ENCODE data around the gene PPM1N. TPM values are rescaled to one million over a fixed set of nuclear protein-coding genes. Genes with fewer than 3 reads are reported as not detected.

Gene PPM1N
- total and polyA plus RNA-seq, 9 donors = 0.21 to 1.7 (median 0.89) TPM; not detected in 1

- Histone ChIP-seq H3K27me3 (no peaks in the 10 kb centered on the region), H3K4me1 (ENCODE audit: insufficient read depth) (peaks cover 9% of the 10 kb centered on the region), H3K27ac (peak overlapping the region; percentile 50 to 67), H3K36me3 (no peaks in the 10 kb centered on the region), H3K4me3 (peak overlapping the region; percentile 94), H3K9me3 (no peaks in the 10 kb centered on the region)
- 1% methylated on average over 19 to 47 of the region's 47 CpGs for WGBS, 3 donors
- intact Hi-C loops (cut with DNase I) = loop anchor here in 1 of 4 donors (5.0 kb wide), 1 partner anchor 276 kb away; the partner anchor contains the start of gene DMPK
- TF ChIP-seq POLR2A (IDR thresholded peaks at IDR 0.05) = peak; percentile 72
- TF ChIP-seq EP300 (IDR thresholded peaks at IDR 0.05) = no peak
- TF ChIP-seq, protein P1, sequence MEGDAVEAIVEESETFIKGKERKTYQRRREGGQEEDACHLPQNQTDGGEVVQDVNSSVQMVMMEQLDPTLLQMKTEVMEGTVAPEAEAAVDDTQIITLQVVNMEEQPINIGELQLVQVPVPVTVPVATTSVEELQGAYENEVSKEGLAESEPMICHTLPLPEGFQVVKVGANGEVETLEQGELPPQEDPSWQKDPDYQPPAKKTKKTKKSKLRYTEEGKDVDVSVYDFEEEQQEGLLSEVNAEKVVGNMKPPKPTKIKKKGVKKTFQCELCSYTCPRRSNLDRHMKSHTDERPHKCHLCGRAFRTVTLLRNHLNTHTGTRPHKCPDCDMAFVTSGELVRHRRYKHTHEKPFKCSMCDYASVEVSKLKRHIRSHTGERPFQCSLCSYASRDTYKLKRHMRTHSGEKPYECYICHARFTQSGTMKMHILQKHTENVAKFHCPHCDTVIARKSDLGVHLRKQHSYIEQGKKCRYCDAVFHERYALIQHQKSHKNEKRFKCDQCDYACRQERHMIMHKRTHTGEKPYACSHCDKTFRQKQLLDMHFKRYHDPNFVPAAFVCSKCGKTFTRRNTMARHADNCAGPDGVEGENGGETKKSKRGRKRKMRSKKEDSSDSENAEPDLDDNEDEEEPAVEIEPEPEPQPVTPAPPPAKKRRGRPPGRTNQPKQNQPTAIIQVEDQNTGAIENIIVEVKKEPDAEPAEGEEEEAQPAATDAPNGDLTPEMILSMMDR (IDR thresholded peaks at IDR 0.05) = peak in 2 of 3 donors; percentile 43 to 53
- DNase-seq = peak; percentile 92 to 96 (median 94)
Observed at GRCh38 chr19:45506246-45506988, 8.2 kb downstream of the PPM1N start.

DNA sequence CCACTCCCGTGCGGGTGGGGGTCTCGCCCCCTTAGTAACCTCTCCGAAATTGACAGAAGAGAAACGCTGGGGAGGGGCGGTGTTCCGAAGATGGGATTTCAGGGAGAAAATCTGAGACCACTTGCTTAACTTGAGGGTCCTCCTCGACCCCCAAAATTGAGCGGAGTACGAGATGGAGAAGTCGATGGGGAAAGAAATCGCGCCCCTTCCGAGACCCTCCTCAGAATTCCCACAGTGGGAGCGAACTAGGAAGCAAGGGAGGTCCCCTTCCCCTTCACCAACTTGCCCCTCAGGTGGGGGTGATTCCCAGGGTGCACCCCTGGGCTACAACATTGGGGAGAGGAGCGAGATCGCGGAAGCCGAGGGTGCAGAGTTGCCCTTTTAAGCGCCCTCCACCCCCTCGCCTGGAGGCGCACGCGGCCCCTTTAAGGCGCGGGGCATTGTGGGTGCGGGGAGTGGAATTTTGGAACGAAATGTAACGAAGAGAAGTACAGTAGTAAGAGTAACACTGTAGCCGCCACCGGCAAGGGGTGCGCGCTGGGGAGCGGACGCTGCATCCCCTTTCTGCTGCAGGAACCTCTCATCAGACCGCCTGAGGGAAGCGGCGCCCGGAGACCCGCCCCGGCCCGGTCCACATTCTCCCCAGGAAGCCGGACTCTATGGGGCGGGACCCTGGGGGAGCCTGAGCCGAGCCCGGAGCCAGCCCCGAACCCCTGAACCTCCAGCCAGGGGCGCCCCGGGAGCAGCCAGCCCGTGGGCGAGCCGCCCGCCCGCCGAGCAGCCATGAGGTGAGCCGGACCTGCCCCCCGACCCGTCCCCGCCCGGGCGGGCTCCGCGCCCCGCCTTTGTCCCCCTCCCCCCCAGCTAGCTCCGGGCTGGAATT lies 9.0 kb downstream of the PPM1N start, which contains the start of gene VASP:
TSS of gene VASP (plus strand) at position 491 of the 883 bp plus-strand sequence. CDS start at position 784, 293 bp downstream.
- peaks cover 9% of the 10 kb centered on the region for H3K4me1 ChIP-seq (ENCODE audit: insufficient read depth)
- no peaks in the 10 kb centered on the region for H3K27me3 ChIP-seq
- 0 to 1% (median 1%) methylated on average over 52 to 65 of the region's 65 CpGs for WGBS, 3 donors
- no peaks in the 10 kb centered on the region for H3K9me3 ChIP-seq
- TF ChIP-seq POLR2A (IDR thresholded peaks at IDR 0.05) (peak; percentile 30), EP300 (IDR thresholded peaks at IDR 0.05) (no peak)
- TF ChIP-seq, protein P1 (IDR thresholded peaks at IDR 0.05) = peak in 1 of 3 donors; percentile 19
- no peaks in the 10 kb centered on the region for H3K36me3 ChIP-seq
- intact Hi-C loops (cut with DNase I) = loop anchor here in 1 of 4 donors (5.0 kb wide), 1 partner anchor 275 kb away; the partner anchor contains the start of gene DMPK
- H3K4me3 ChIP-seq = peak within 1 kb of the TSS; percentile 94
- peak; percentile 76 to 88 (median 83) for DNase-seq
- peak within 1 kb of the TSS; percentile 50 to 67 for H3K27ac ChIP-seq

DNA sequence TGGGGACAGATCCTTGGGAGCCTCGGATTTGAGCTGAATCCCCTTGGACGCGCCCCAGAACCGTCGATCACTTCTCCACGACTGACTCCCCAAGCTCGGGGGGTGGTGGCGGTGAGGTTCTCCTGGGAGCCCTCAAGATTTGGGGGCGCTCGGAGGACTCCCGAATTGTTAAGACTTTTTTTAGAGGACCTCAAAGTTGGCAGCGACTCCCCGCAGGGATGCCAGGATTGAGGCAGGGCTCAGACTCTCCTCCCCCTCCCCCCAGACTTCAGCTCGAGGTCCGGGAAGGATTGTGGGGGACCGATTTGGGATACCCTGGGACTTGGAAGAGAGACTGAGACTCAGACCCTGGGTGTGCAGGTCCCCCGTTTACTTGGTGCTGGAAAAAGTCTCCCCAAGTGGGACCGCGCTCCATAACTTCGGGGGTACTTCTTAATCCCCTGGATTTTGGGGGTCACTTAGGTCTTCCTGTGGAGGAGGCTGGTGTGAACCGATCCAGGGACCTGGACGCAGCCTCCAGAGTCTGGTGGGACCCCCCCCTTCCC lies 9.7 kb downstream of the PPM1N start:
- intact Hi-C loops (cut with DNase I) = loop anchor here in 1 of 4 donors (5.0 kb wide), 1 partner anchor 274 kb away; the partner anchor contains the start of gene DMPK
- peak; percentile 46 to 69 (median 61) for DNase-seq
- Histone ChIP-seq H3K4me3 (peak overlapping the region; percentile 94), H3K27ac (peak overlapping the region; percentile 50 to 67), H3K27me3 (no peaks in the 10 kb centered on the region), H3K9me3 (no peaks in the 10 kb centered on the region), H3K36me3 (no peaks in the 10 kb centered on the region), H3K4me1 (ENCODE audit: insufficient read depth) (peaks cover 9% of the 10 kb centered on the region)
- TF ChIP-seq EP300 (IDR thresholded peaks at IDR 0.05) (no peak), POLR2A (IDR thresholded peaks at IDR 0.05) (no peak)
- TF ChIP-seq, protein P1 (IDR thresholded peaks at IDR 0.05) = no peak
- WGBS, 3 donors = 0 to 1% (median 0%) methylated on average over 22 of the region's 22 CpGs

- peak overlapping the region; percentile 94 for H3K4me3 ChIP-seq
Observed at GRCh38 chr19:45508417-45508860, 10.2 kb downstream of the PPM1N start.

More at GRCh38 chr19:45508417-45508860, 10.2 kb downstream of the PPM1N start:
- intact Hi-C loops (cut with DNase I) = loop anchor here in 1 of 4 donors (5.0 kb wide), 1 partner anchor 274 kb away; the partner anchor contains the start of gene DMPK
- WGBS, 3 donors = 0 to 1% (median 1%) methylated on average over 14 to 26 of the region's 26 CpGs
- Histone ChIP-seq H3K4me1 (ENCODE audit: insufficient read depth) (peaks cover 9% of the 10 kb centered on the region), H3K9me3 (no peaks in the 10 kb centered on the region), H3K27ac (peak overlapping the region; percentile 23 to 67), H3K36me3 (no peaks in the 10 kb centered on the region), H3K27me3 (no peaks in the 10 kb centered on the region)
- TF ChIP-seq EP300 (IDR thresholded peaks at IDR 0.05) (no peak), POLR2A (IDR thresholded peaks at IDR 0.05) (no peak)
- TF ChIP-seq, protein P1 (IDR thresholded peaks at IDR 0.05) = no peak
- peak; percentile 60 to 75 (median 65) for DNase-seq

All from ovary (tissue), 9 donors.